Fibroblast of skin of back (primary cell): Measurements from ENCODE around the gene CAPZB.

ENCODE experiments used
- DNase-seq: peaks from one replicate; pipeline ENCODE4 v3.0.0-alpha.2; 2013

The CAPZB gene

GRCh38 chr1:19467199-19468187, 17.8 kb downstream of the CAPZB start:
- no peak for DNase-seq

DNA sequence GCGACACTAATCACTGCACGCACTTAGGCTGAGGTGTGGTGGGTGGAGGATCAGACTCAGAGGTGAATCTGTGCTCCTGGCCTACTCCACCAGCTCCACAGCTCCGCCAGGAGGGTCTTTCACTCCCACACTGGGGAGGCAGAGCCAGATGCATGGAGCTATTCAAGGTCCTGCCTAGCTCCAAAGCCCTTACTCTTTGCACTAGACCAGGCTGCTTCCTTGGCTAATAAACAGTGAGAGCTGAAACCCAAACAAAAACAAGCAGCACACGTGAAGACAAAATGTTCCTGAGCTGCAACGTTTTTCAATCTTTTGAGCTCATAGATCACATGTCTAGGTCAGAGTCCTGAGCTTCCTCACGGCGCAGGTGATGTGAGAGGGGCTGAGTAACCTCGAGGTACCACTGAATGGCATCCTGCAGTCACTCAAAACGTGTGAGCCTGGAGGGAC, 19.2 kb downstream of the CAPZB start:
- no peak for DNase-seq

GRCh38 chr1:19465650-19466049, 19.7 kb downstream of the CAPZB start:
- DNase-seq, result no peak

GRCh38 chr1:19465123-19465522, 20.2 kb downstream of the CAPZB start:
- no peak for DNase-seq

DNA sequence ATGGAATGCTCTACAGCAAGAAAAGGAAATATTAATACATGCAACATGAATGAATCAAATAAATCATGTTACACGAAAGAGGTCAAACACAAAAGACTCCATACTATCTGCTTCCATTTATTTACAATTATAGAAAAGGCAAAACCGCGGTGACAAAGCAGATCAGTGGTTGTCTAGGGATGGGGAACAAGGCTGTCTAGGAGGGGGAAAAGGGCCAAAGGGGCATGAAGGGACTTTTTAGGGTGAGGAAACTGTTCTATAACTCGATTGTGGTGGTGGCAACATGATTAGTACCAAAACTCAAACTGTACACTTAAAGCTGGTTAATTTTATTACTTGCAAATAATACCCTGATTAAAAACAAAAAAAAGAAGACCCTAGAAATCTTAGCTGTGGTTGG, 20.6 kb downstream of the CAPZB start:
- no peak for DNase-seq

DNA sequence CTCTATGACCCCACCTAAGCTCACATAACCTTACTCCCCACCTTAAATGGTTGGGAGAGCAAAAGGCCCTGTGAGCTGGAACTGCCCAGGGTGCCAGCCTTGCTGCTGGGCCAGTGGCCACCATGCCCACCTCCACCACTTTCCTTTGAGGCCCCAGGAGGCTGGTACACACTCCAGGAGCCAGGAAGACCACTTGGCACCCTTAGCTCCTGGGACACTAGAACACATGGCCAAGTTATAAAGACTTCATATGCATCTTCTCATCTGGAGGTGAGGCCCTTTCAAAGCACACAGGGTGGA, 21.9 kb downstream of the CAPZB start:
- no peak for DNase-seq

- DNase-seq, result no peak
Observed at GRCh38 chr1:19462781-19463503, 22.4 kb downstream of the CAPZB start.

DNA sequence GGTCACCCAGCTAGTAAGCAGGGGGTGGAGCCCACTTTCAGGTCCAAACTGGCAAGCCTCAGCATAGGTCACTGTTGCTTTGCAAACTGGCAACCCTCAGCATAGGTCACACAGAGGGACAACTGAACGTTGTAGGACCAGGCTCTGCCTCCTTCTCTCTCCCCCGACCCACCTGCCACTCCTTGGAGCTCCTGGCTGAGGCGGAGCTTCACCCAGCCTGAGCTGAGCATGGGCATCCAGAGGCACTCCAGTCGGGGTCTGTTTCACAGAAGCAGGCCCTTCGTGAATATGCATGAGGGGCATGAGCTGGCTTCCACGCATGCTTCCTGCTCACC, 24.2 kb downstream of the CAPZB start:
- DNase-seq, result no peak

GRCh38 chr1:19460535-19461219, 24.7 kb downstream of the CAPZB start:
- DNase-seq, result no peak

DNA sequence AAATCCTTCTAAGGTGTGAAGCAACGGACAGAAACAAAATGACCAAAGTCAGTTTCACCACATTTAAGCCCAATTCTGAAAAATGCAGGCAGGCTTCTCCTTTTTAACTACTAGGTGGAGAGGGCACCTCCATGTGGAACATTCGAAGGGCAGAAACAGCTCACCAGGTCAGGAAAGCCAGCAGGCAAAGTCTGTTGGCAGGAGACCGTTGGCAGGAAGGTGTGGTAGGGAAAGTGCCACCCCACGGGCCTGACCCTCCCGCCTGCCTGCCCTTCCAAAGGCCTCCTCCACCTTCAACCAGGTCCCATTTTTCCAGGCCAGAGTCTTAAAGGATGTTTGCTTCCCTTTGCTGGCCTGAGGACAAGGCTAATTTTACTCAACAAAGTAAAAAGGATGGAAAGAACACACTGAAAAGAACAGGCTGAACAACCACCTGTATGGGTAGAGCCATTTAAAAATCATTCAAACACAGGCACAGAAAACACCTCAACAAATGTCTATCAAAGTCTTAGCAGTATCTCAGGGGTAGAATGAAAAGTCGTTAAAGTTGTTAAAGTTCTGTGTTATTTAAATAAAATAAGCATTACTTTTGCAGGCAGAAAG, 26.4 kb downstream of the CAPZB start:
- DNase-seq, result no peak

GRCh38 chr1:19457607-19458006, 27.7 kb downstream of the CAPZB start:
- no peak for DNase-seq

GRCh38 chr1:19456968-19457441, 28.3 kb downstream of the CAPZB start:
- peak; percentile 76 for DNase-seq

GRCh38 chr1:19455353-19455752, 30.0 kb downstream of the CAPZB start:
- DNase-seq, result no peak

GRCh38 chr1:19454265-19455146, 30.8 kb downstream of the CAPZB start:
- no peak for DNase-seq

DNA sequence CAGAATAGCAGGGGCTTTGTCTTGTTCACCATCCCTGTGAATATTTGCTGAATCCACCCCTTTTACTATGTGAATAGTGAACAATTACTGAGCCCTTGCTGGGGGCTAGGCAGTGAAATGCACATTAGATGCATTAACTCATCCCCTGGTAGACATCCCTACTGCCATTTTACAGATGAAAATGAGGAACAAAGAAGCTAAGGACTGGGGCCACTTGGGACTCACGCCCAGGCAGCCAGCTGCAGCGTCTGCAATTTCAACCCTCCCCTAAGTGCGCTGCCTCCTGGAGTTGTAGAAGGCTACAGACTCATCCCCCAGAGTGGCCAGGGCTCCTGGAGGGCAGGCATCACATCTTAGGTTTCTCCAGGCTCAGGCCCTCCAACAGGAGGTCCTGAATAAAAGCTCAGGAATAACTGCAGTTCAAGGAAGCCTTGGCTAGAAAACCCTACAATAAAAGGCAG, 31.6 kb downstream of the CAPZB start:
- no peak for DNase-seq

DNA sequence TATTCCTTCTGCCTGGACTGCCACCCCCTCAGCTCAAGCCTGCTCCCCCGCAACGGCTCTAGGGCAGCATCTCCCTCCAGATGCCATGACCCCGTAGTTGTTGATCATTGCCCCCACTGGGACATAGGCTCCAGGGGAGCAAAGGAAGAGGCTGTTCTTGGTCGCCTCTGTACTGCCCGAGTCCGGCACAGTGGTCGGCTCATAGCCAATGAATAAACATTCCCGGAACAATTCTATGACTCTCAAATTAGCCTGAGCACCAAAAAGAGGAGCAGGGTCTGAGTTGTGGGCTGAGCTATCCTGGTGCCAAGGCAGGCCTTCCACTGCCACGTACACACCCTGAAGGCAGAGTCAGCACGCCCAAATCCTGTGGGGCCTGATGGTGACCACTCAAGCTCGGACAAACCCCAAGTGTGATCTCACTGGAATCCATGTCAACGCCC, 33.1 kb downstream of the CAPZB start:
- DNase-seq, result peak; percentile 44

- DNase-seq, result peak; percentile 95
Observed at GRCh38 chr1:19450811-19451515, 34.4 kb downstream of the CAPZB start.

DNA sequence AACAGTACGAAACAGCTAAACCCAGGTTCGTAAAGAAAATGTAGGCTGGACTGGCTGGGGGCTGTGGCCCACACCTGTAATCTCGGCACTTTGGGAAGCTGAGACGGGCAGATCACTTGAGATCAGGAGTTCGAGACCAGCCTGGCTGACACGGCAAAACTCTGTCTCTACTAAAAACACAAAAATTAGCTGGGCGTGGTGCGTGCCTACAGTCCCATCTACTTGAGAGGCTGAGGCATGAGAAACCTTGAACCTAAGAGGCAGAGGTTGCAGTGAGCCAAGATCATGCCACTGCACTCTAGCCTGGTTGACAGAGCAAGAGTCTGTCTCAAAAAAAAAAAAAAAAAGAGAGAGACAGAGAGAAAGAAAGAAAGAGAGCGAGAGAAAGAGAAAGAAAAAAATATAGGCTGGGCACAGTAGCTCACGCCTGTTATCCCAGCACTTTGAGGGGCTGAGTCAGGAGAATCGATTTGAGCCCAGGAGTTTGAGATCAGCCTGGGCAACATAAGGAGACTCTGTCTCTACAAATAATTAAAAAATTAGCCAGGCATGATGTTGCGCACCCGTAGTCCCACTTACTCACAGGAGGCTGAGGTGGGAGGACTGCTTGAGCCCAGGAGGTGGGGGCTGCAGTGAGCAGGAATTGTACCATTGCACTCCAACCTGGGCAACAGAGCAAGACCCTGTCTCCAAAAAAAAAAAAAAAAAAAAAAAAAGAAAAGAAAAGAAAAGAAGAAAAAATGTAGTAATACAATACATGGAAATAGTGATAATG, 35.7 kb downstream of the CAPZB start:
- no peak for DNase-seq

- peak; percentile 92 for DNase-seq
Observed at GRCh38 chr1:19448491-19449439, 36.6 kb downstream of the CAPZB start.
